ENCODE data around the gene SLC37A1. TPM values are rescaled to one million over a fixed set of nuclear protein-coding genes. Genes with fewer than 3 reads are reported as not detected.

SLC37A1 gene
- total RNA-seq, 1 experiment from 2014 or later: 15.0 TPM

- no peak for TF ChIP-seq MAX (IDR thresholded peaks at IDR 0.05)
- TF ChIP-seq ATF3 (IDR thresholded peaks at IDR 0.05): no peak
- no peak for TF ChIP-seq ELF1 (IDR thresholded peaks at IDR 0.05; ENCODE audit: borderline replicate concordance, low read depth)
- no peak for TF ChIP-seq ZFX (IDR thresholded peaks at IDR 0.05)
- TF ChIP-seq POLR2A (IDR thresholded peaks at IDR 0.05; ENCODE audit: borderline replicate concordance, extremely low read depth, insufficient read depth, insufficient read length): no peak
- TF ChIP-seq POLR2AphosphoS5 (IDR thresholded peaks at IDR 0.05; ENCODE audit: low read depth, low read length): no peak
Observed at GRCh38 chr21:42489006-42489563, 24.6 kb upstream of the SLC37A1 start (continued).

- H3K9ac ChIP-seq (ENCODE audit: low read length): no peak overlapping the region
- no peaks in the 10 kb centered on the region for H3K79me2 ChIP-seq (ENCODE audit: insufficient read depth, low read length)
- ChIA-PET RAD21 (ENCODE audit: low non-redundant PET in 1 of 2, low total read pairs in 2 of 2, uncharacterized antibody in 2 of 2, unreplicated experiment in 2 of 2) (no interaction called here), CTCF (no interaction called here), POLR2A (no interaction called here)
- no peak overlapping the region for H3K27ac ChIP-seq (ENCODE audit: low read depth, low read length)
- no peaks in the 10 kb centered on the region for H3K9me3 ChIP-seq (ENCODE audit: control insufficient read depth in 1 of 2, insufficient read depth in 1 of 2, low read depth in 1 of 2, low read length in 2 of 2)
- H3K4me2 ChIP-seq (ENCODE audit: low read length): no peak overlapping the region
- no peaks in the 10 kb centered on the region for H3K27me3 ChIP-seq (ENCODE audit: insufficient read depth, low read length)
- no peaks in the 10 kb centered on the region for H3K9me2 ChIP-seq (ENCODE audit: insufficient read depth)
- no TSS peak for BruUV-seq (replicated peaks)
- H4K20me1 ChIP-seq (ENCODE audit: insufficient read depth): no peaks in the 10 kb centered on the region
- no peak overlapping the region for H3K4me3 ChIP-seq (replicated peaks in 1 of 2; ENCODE audit: low read depth in 1 of 2, low read length in 2 of 2)
- H3K4me1 ChIP-seq (ENCODE audit: control insufficient read depth in 1 of 2, insufficient read depth in 2 of 2, low read length in 2 of 2): peaks cover 0 to 11% of the 10 kb centered on the region in 2 experiments; a peak in 2 of 4 replicates
- H2AFZ ChIP-seq (ENCODE audit: low read depth, low read length, poor library complexity, severe bottlenecking): no peak overlapping the region
- TF ChIP-seq SRF (IDR thresholded peaks at IDR 0.05; ENCODE audit: low read depth) (no peak), ZNF274 (IDR thresholded peaks at IDR 0.05; ENCODE audit: low read depth, low read length) (no peak), POLR2A (IDR thresholded peaks at IDR 0.05; ENCODE audit: borderline replicate concordance, extremely low read depth, insufficient read depth, insufficient read length) (no peak), EZH2 (IDR thresholded peaks at IDR 0.05) (no peak), ZBTB33 (IDR thresholded peaks at IDR 0.05; ENCODE audit: extremely low read depth, insufficient replicate concordance, low read length) (no peak), SP1 (IDR thresholded peaks at IDR 0.05; ENCODE audit: low read depth) (no peak), FOSL1 (IDR thresholded peaks at IDR 0.05; ENCODE audit: low read depth) (no peak), REST (IDR thresholded peaks at IDR 0.05; ENCODE audit: low read depth) (no peak), CEBPB (IDR thresholded peaks at IDR 0.05; ENCODE audit: low read depth) (no peak), POLR2AphosphoS5 (IDR thresholded peaks at IDR 0.05; ENCODE audit: low read depth, low read length) (no peak), ELF1 (IDR thresholded peaks at IDR 0.05; ENCODE audit: borderline replicate concordance, low read depth) (no peak), JUND (IDR thresholded peaks at IDR 0.05) (no peak), RAD21 (IDR thresholded peaks at IDR 0.05; ENCODE audit: low read depth) (no peak), SIN3A (IDR thresholded peaks at IDR 0.05; ENCODE audit: low read depth) (no peak), CBX3 (IDR thresholded peaks at IDR 0.05; ENCODE audit: low read depth) (no peak), YY1 (IDR thresholded peaks at IDR 0.05; ENCODE audit: extremely low read depth, insufficient replicate concordance, low read depth, low read length) (no peak)
- H3K36me3 ChIP-seq (ENCODE audit: control insufficient read depth in 1 of 2, insufficient read depth in 2 of 2, low read length in 2 of 2): no peaks in the 10 kb centered on the region
- DNase-seq (ENCODE audit: low read depth, low spot score) (no peak), ATAC-seq (no peak)
- intact Hi-C loops (cut with micrococcal nuclease): no loop called here
Observed at GRCh38 chr21:42489991-42490390, 23.7 kb upstream of the SLC37A1 start.

All from HCT116 (cell line).